ENCODE measurements around the gene BCR.
A peak's percentile ranks its signal among the peaks of the same experiment; 100 is the strongest.
"Not testable (repeated sequence)": the region's sequence is repeated elsewhere in the genome, so short reads cannot be mapped to it uniquely, and the experiment has no call there.

Gene BCR

DNA sequence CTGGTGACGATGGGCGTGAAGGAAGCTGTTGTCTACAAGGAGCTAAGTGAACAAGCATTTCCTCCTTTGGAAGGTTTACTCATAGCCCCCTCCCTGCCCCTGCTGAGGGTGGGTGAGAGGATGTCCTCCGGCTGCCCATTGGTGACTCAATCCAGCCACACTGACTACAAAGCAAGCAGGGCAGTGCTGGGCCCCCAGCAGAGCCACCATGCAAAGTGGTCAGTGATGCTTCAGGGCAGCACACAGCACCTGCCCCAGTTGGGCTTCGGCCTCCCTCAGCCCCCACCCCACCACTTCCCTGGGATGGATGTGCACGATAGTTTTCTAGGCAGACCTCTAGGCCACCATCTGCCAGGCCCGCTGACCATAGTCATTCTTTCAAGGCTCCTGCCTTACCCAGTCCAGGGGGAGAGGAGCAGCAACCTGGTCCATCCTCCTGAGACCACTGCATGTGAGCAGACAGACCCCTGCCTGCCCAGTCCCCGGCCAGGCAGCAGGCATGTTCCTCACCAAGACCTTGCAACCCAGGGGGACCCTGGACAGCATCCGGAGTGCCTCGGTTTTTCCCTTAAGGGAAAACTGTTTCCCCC is 125.1 kb downstream of the BCR start:
- peak overlapping the region; percentile 47; the same call in 1 of the 2 replicates for H3K4me2 ChIP-seq
- no peak overlapping the region for H3K9ac ChIP-seq
- peaks cover 73% of the 10 kb centered on the region for H4K20me1 ChIP-seq
- H3K4me1 ChIP-seq: peaks cover 55% of the 10 kb centered on the region
- H3K27me3 ChIP-seq: no peaks in the 10 kb centered on the region
- peaks cover 69% of the 10 kb centered on the region for H3K36me3 ChIP-seq
- no peak for TF ChIP-seq Cebpa-rat (IDR thresholded peaks at IDR 0.05)
- no peak overlapping the region for H3K4me3 ChIP-seq
- H3K9me3 ChIP-seq: no peaks in the 10 kb centered on the region
- H3K27ac ChIP-seq: no peak overlapping the region

DNA sequence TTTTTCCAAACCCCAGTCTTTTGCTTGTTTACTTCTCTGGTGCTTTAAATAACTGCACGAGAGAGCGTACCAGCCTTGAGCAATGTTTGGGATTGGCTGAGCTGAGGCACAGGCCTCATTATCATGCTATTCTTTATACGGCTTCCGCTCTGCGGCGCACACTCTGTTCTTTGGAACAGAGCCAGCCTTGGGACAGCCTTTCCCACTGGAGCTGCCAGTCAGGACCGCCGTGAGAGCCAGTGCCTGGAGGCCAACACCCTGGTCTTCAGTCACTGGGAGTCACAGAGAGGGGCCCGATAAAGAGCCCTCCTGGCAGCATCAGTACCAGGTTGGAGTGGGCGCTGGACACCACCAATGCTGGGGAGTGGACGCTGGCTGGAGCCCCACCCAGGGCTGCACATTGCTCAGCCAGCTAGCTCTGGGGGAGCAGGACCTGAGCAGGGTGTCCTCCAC is 125.6 kb downstream of the BCR start:
- H3K4me1 ChIP-seq: peaks cover 56% of the 10 kb centered on the region
- no peak overlapping the region for H3K27ac ChIP-seq
- H4K20me1 ChIP-seq: peaks cover 67% of the 10 kb centered on the region
- no peak overlapping the region for H3K9ac ChIP-seq
- peak overlapping the region; percentile 47 for H3K4me2 ChIP-seq
- no peaks in the 10 kb centered on the region for H3K9me3 ChIP-seq
- peaks cover 64% of the 10 kb centered on the region for H3K36me3 ChIP-seq
- no peak overlapping the region for H3K4me3 ChIP-seq
- no peaks in the 10 kb centered on the region for H3K27me3 ChIP-seq
- TF ChIP-seq Cebpa-rat (IDR thresholded peaks at IDR 0.05): no peak

DNA sequence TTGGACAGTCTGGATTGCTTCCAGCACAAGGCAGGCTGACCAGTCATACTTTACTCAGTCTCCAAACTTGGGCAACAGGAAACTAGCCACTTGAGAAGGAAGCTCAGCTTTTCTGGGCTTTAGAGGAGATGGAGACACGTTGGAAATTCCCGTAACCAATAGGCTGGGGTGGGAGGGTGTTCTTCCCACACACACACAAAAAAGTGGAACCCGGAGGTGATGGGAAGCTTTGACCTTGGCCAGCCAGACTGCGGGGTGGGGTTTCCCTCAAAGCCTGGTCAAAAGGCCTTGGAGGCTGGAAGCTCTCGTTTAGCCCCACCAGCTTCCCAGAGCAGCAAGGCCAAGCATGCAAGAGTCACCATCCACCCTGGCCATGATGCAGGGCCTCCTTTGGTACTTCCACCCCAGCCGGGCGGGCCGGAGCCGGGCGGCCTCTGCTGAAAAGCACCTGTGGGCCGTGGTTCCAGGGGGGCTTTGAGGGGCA is 126.2 kb downstream of the BCR start:
- Histone ChIP-seq H3K4me2 (peak overlapping the region; percentile 47), H3K27ac (no peak overlapping the region; the same call in 1 of the 2 replicates), H3K9me3 (no peaks in the 10 kb centered on the region)

DNA sequence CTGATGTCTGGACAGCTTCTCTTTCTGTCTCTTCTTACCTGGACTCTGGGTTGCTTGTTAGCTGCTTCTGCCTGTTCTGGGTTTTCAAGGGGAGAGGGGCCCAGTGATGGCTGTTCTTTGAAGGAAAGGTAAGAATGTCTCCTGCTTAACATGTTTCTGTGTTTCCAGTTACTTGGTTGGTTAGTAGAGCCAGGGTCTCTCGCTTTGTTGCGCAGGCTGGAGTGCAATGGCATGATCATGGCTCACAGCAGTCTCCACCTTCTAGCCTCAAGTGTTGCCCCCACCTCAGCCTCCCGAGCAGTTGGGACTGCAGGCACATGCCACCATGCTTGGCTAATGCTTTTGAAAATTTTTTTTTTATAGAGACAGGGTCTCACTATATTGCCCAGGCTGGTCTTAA is 126.6 kb downstream of the BCR start:
- H4K20me1 ChIP-seq: peaks cover 61% of the 10 kb centered on the region
- peaks cover 60% of the 10 kb centered on the region for H3K36me3 ChIP-seq
- H3K27ac ChIP-seq: no peak overlapping the region; the same call in 1 of the 2 replicates
- H3K4me2 ChIP-seq: peak overlapping the region; percentile 47
- peaks cover 46% of the 10 kb centered on the region for H3K4me1 ChIP-seq
- H3K9me3 ChIP-seq: no peaks in the 10 kb centered on the region
- H3K4me3 ChIP-seq: no peak overlapping the region
- H3K9ac ChIP-seq: no peak overlapping the region
- no peaks in the 10 kb centered on the region for H3K27me3 ChIP-seq
- TF ChIP-seq Cebpa-rat (IDR thresholded peaks at IDR 0.05): no peak

More for the DNA sequence above, 126.2 kb downstream of the BCR start:
- Histone ChIP-seq H3K4me3 (no peak overlapping the region), H4K20me1 (peaks cover 62% of the 10 kb centered on the region), H3K36me3 (peaks cover 60% of the 10 kb centered on the region), H3K27me3 (no peaks in the 10 kb centered on the region), H3K4me1 (peaks cover 50% of the 10 kb centered on the region), H3K9ac (no peak overlapping the region)
- no peak for TF ChIP-seq Cebpa-rat (IDR thresholded peaks at IDR 0.05)

DNA sequence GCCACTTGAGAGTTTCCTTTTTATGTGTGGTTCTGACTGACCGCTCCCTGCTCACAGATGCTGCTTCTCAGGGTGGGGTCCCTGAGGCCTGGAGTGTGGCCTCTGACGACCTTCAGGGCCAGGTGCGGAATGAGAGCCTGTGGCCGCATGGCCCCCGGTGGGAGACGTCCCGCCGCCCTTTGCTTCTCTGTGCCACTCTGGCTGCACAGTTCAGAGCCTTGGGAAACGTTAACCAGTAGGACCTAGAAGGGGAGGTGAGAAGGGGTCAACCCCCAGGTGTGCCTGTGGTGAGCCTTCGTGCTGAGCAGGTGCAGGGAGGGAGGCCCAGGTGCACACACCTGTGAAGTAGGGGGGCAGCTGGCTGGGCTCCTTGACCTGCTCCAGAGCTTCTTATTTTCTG is 127.2 kb downstream of the BCR start:
- Histone ChIP-seq H3K36me3 (peaks cover 58% of the 10 kb centered on the region), H3K4me1 (peaks cover 46% of the 10 kb centered on the region), H4K20me1 (peaks cover 57% of the 10 kb centered on the region)
- H3K27ac ChIP-seq, H3K9ac ChIP-seq, H3K27me3 ChIP-seq, H3K4me3 ChIP-seq, H3K4me2 ChIP-seq, H3K9me3 ChIP-seq: not testable (repeated sequence)

DNA sequence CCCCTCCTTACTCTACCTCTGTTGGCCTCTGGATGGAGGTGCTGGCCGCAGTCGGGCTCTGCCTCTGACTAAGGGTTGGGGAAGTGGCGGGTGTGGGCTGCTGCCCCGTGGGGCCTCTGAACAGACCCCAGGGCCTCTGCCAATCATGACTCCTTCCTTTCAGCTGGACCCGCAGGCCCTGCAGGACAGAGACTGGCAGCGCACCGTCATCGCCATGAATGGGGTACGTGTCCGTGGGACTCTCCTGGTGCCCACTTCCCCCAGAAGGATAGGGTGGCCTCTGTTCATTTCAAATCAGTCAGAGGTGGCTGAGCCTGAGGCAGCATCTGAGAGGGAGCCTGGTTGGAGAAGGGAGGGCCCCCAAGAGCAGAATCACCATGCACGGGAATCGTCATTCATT is 129.0 kb downstream of the BCR start:
- Histone ChIP-seq H3K36me3 (peaks cover 57% of the 10 kb centered on the region), H3K4me2 (peak overlapping the region; percentile 52), H4K20me1 (peaks cover 50% of the 10 kb centered on the region), H3K4me1 (peaks cover 46% of the 10 kb centered on the region)
- H3K27me3 ChIP-seq, H3K4me3 ChIP-seq, H3K9ac ChIP-seq, H3K9me3 ChIP-seq, H3K27ac ChIP-seq: not testable (repeated sequence)

DNA sequence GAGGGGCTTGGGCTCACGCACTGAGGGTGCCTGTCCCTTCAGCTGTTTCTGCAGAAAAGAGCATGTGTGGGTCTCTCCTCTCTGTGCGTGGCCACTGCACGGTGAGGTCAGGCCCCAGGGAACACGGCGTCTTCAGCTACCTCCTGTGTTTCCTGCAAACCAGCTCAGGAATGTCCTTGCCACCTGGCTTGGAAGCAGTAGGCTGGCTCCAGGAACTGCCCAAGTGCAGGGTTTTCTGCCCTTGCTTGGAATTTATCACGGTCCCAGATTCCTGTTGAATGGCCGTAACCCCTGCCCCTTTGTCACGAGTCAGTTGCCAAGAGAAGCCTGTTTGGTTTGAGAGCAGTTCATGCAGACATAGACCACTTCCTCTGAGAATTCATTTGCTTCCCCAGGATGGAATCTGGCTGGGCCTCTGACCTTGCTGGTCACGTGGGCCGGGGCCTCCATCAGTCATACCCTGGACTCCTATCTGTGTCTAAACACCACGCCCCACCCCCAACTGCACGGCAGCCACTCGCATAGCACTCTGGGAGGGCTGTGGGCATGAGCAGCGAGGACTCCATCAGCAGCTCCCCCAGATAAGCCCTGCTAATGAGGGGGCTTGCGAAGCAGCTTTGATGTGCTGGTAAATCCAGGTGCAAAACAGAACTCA is 130.3 kb downstream of the BCR start:
- H3K4me2 ChIP-seq: peak overlapping the region; percentile 58
- peaks cover 44% of the 10 kb centered on the region for H3K4me1 ChIP-seq
- H3K4me3 ChIP-seq, H3K27me3 ChIP-seq, H3K27ac ChIP-seq, H3K9ac ChIP-seq, H3K9me3 ChIP-seq: not testable (repeated sequence)
- peaks cover 55% of the 10 kb centered on the region for H3K36me3 ChIP-seq
- H4K20me1 ChIP-seq: peaks cover 47% of the 10 kb centered on the region

DNA sequence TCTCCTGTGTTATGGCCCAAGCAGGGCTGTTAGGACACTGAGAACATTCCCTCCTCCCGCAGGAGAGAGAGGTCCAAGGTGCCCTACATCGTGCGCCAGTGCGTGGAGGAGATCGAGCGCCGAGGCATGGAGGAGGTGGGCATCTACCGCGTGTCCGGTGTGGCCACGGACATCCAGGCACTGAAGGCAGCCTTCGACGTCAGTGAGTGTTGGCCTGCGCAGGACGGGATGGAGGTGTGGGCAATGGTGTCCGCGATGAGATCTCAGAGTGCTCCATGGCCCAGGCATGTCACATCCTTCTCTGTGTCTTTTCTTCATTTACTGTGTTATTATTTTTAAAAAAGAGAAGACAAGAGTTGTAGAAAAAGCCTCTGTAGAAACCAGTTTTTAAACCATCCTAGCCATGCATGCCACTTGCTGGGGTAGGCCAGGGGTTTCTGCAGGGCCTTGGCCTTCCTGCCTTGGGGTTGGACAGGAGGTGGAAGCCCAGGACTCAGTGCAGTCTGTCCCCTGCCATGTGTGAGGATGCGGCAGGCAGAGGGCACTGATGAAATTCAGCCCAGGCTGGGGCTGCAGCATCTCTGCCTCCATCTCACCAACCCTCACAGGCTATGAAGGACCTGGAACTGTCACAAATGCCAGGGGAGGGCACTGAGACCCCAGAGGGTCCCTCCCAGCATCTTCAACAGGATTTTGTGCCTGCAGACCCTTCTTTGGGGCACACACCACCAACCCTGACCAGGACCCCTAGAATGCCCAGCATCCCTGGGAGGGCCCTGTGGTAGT is 131.5 kb downstream of the BCR start:
- Histone ChIP-seq H4K20me1 (peaks cover 34% of the 10 kb centered on the region), H3K36me3 (peaks cover 46% of the 10 kb centered on the region), H3K4me1 (peaks cover 37% of the 10 kb centered on the region), H3K27ac (peak overlapping the region; percentile 4; the same call in 1 of the 2 replicates)
- not testable (repeated sequence) for H3K27me3 ChIP-seq, H3K4me3 ChIP-seq, H3K9me3 ChIP-seq, H3K9ac ChIP-seq, H3K4me2 ChIP-seq

DNA sequence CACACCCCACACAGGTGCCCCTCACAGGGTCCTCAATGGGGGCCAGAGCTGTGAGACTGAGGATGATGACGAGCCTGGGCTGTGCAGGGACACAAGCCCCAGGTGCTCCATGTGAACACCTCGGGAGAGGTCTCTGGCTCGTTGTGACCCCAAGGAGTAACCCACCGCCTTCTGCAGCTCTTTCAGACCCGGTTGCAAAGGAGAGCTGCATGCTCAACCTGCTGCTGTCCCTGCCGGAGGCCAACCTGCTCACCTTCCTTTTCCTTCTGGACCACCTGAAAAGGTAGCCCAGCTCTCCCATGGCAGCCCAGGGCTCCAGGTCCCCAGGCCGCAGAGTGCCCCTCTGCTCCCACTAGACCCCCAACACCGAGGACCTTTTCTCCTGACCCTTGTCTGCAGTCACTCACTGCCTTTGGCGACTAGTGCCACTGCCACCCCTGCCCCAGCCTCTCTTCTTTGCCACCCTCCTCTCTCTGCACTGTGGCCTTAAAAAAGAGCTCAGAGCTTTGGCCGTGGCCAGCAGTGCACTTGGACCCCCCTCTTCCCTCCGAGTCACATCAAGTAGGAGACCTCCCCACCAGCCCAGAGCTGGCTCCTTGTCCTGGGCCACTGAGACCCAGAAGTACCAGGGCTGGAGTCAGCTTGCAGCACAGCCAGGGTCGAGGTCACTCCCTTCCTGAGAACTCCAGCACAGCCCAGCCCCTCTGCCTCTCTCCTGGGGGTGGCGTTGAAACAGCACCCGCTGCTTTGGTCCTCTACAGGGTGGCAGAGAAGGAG is 133.7 kb downstream of the BCR start:
- Histone ChIP-seq H3K9me3 (no peaks in the 10 kb centered on the region), H3K4me3 (no peak overlapping the region), H3K4me1 (peaks cover 21% of the 10 kb centered on the region), H3K4me2 (no peak overlapping the region), H4K20me1 (peaks cover 22% of the 10 kb centered on the region; the same call in 1 of the 2 replicates), H3K27me3 (no peaks in the 10 kb centered on the region), H3K9ac (no peak overlapping the region), H3K36me3 (peaks cover 44% of the 10 kb centered on the region), H3K27ac (no peak overlapping the region)
- no peak for TF ChIP-seq Cebpa-rat (IDR thresholded peaks at IDR 0.05)
